HG02759 (cell line): ENCODE results near the gene FAM81B.

ENCODE experiments used
- ATAC-seq: cut with Tn5 transposase; IDR thresholded peaks from one replicate; pipeline ENCODE4 v1.9.1; 2021; ENCODE audit warnings: mild to moderate bottlenecking, moderate library complexity; ENCODE audit not compliant: unreplicated experiment

The FAM81B gene

GRCh38 chr5:95398989-95399388 lies 7.8 kb downstream of the FAM81B start:
- no peak for ATAC-seq

- no peak for ATAC-seq
These were observed 10.5 kb downstream of the FAM81B start for GRCh38 chr5:95401626-95402025.

GRCh38 chr5:95403996-95404395 lies 12.8 kb downstream of the FAM81B start:
- no peak for ATAC-seq

GRCh38 chr5:95406426-95407090 lies 15.4 kb downstream of the FAM81B start:
- ATAC-seq: no peak

- no peak for ATAC-seq
These were observed 19.1 kb downstream of the FAM81B start for GRCh38 chr5:95410279-95410678.

- no peak for ATAC-seq
These were observed 20.3 kb downstream of the FAM81B start for GRCh38 chr5:95411474-95411873.

- no peak for ATAC-seq
These were observed 23.3 kb downstream of the FAM81B start for GRCh38 chr5:95414451-95414850.

GRCh38 chr5:95417971-95418370 lies 26.8 kb downstream of the FAM81B start:
- no peak for ATAC-seq

- no peak for ATAC-seq
These were observed 31.7 kb downstream of the FAM81B start for GRCh38 chr5:95422838-95423237.

GRCh38 chr5:95424016-95424415 lies 32.9 kb downstream of the FAM81B start:
- no peak for ATAC-seq

GRCh38 chr5:95424526-95424925 lies 33.4 kb downstream of the FAM81B start:
- no peak for ATAC-seq

- no peak for ATAC-seq
These were observed 35.1 kb downstream of the FAM81B start for GRCh38 chr5:95426227-95426626.

- no peak for ATAC-seq
These were observed 41.6 kb downstream of the FAM81B start for GRCh38 chr5:95432779-95433178.

GRCh38 chr5:95439801-95440493 lies 48.8 kb downstream of the FAM81B start:
- ATAC-seq: no peak

- ATAC-seq: no peak
These were observed 49.7 kb downstream of the FAM81B start for GRCh38 chr5:95440825-95441224.

GRCh38 chr5:95441636-95442035 lies 50.5 kb downstream of the FAM81B start:
- no peak for ATAC-seq

GRCh38 chr5:95445442-95445841 lies 54.3 kb downstream of the FAM81B start:
- ATAC-seq: no peak

GRCh38 chr5:95445995-95446394 lies 54.8 kb downstream of the FAM81B start:
- ATAC-seq: no peak

GRCh38 chr5:95446560-95447221 lies 55.5 kb downstream of the FAM81B start:
- ATAC-seq: no peak

- ATAC-seq: no peak
These were observed 56.8 kb downstream of the FAM81B start for GRCh38 chr5:95447961-95448360.

- no peak for ATAC-seq
These were observed 57.6 kb downstream of the FAM81B start for GRCh38 chr5:95448789-95449188.

- no peak for ATAC-seq
These were observed 58.3 kb downstream of the FAM81B start for GRCh38 chr5:95449460-95449859.
